WTC11 (cell line): Measurements from ENCODE around the gene ARHGEF37. TPM values are rescaled to one million over a fixed set of nuclear protein-coding genes. Genes with fewer than 3 reads are reported as not detected.

Experiments
- ATAC-seq: fragments of 200-7000 bp; cut with Tn5 transposase; 2 replicates; pipeline ENCODE4 v1.10.0; 2021; ENCODE audit warnings: mild to moderate bottlenecking, moderate library complexity
- CTCF ChIA-PET: fragments of 300-600 bp; sonication (Branson Sonifier 250); formaldehyde crosslinking; loops from one replicate; lab custom pipeline; 2021; ENCODE audit warnings: antibody characterized with exemption; lab: Charles Lee
- POLR2A ChIA-PET: fragments of 350-600 bp; sonication (Branson Sonifier 250); formaldehyde crosslinking; loops from one replicate; lab custom pipeline; 2021; ENCODE audit warnings: antibody characterized with exemption; lab: Charles Lee
- DNase-seq: peaks from one replicate; pipeline ENCODE4 v3.0.0; 2021; ENCODE audit warnings: low spot score
- H3K27ac Mint-ChIP-seq: 2 replicates; pipeline ENCODE4 v1.8.0; 2021; ENCODE audit warnings: mixed read lengths
- H3K27me3 Mint-ChIP-seq: 2 replicates; pipeline ENCODE4 v1.8.0; 2021; ENCODE audit warnings: low read depth, mild to moderate bottlenecking, moderate library complexity, mixed read lengths
- H3K36me3 Mint-ChIP-seq: 2 replicates; pipeline ENCODE4 v1.8.0; 2021; ENCODE audit warnings: mixed read lengths
- H3K4me1 Mint-ChIP-seq: 2 replicates; pipeline ENCODE4 v1.8.0; 2022; ENCODE audit warnings: mixed read lengths
- H3K4me3 Mint-ChIP-seq: 2 replicates; pipeline ENCODE4 v1.8.0; 2021; ENCODE audit warnings: mild to moderate bottlenecking, moderate library complexity, mixed read lengths
- H3K9me3 Mint-ChIP-seq: 2 replicates; pipeline ENCODE4 v1.8.0; 2021; ENCODE audit warnings: mixed read lengths
- CREM ChIP-seq: sonication (generic); formaldehyde crosslinking; IDR thresholded peaks from 2 replicates; pipeline ENCODE4 v1.8.1; 2022; ENCODE audit warnings: mild to moderate bottlenecking, missing genetic modification reagents, moderate library complexity
- FOXJ3 ChIP-seq: sonication (generic); formaldehyde crosslinking; IDR thresholded peaks from 2 replicates; pipeline ENCODE4 v1.9.0; 2021; ENCODE audit warnings: missing genetic modification reagents, mild to moderate bottlenecking, borderline replicate concordance
- GABPB1 ChIP-seq: sonication (generic); formaldehyde crosslinking; IDR thresholded peaks from 2 replicates; pipeline ENCODE4 v1.8.1; 2023; ENCODE audit warnings: mild to moderate bottlenecking, missing genetic modification reagents
- IRF2 ChIP-seq: sonication (generic); formaldehyde crosslinking; IDR thresholded peaks from 2 replicates; pipeline ENCODE4 v1.8.0; 2022; ENCODE audit warnings: low read depth, missing genetic modification reagents, borderline replicate concordance
- JAZF1 ChIP-seq: fragments of 250-450 bp; sonication (Bioruptor Pico); IDR thresholded peaks from 2 replicates; pipeline ENCODE4 v1.9.0; 2021; ENCODE audit warnings: moderate library complexity, mild to moderate bottlenecking, inconsistent platforms
- OVOL2 ChIP-seq: fragments of 250-450 bp; sonication (Bioruptor Pico); IDR thresholded peaks from 2 replicates; pipeline ENCODE4 v1.9.0; 2021; ENCODE audit warnings: mild to moderate bottlenecking, borderline replicate concordance
- RELA ChIP-seq: sonication (generic); formaldehyde crosslinking; IDR thresholded peaks from 2 replicates; pipeline ENCODE4 v1.8.1; 2022; ENCODE audit warnings: missing genetic modification reagents, mild to moderate bottlenecking, borderline replicate concordance
- ZBTB21 ChIP-seq: sonication (generic); formaldehyde crosslinking; IDR thresholded peaks from 2 replicates; pipeline ENCODE4 v1.8.1; 2023; ENCODE audit warnings: mild to moderate bottlenecking, missing genetic modification reagents, borderline replicate concordance
- ZNF232 ChIP-seq: sonication (generic); formaldehyde crosslinking; IDR thresholded peaks from 2 replicates; pipeline ENCODE4 v1.8.0; 2022; ENCODE audit warnings: mild to moderate bottlenecking, missing genetic modification reagents
- ZNF263 ChIP-seq: sonication (generic); formaldehyde crosslinking; IDR thresholded peaks from 2 replicates; pipeline ENCODE4 v1.8.1; 2022; ENCODE audit warnings: low read depth, mild to moderate bottlenecking, moderate library complexity, missing genetic modification reagents
- ZNF416 ChIP-seq: fragments of 250-450 bp; sonication (Bioruptor Pico); IDR thresholded peaks from 2 replicates; pipeline ENCODE4 v1.9.0; 2021; ENCODE audit warnings: mild to moderate bottlenecking, inconsistent platforms
- ZNF423 ChIP-seq: fragments of 250-450 bp; sonication (Bioruptor Pico); IDR thresholded peaks from 2 replicates; pipeline ENCODE4 v2.1.2; 2022; ENCODE audit warnings: mild to moderate bottlenecking, moderate library complexity
- total RNA-seq: library from RNA; stranded (reverse); gene quantifications from 3 replicates; pipeline ENCODE4 v1.2.3, GENCODE V29; 2021
- TF ChIP-seq, protein P1 (sequence below): sonication (generic); formaldehyde crosslinking; IDR thresholded peaks from 2 replicates; pipeline ENCODE4 v1.8.0; 2023; ENCODE audit warnings: missing genetic modification reagents, mild to moderate bottlenecking, borderline replicate concordance
- TF ChIP-seq, protein P2 (sequence below): sonication (generic); formaldehyde crosslinking; IDR thresholded peaks from 2 replicates; pipeline ENCODE4 v1.8.1; 2023; ENCODE audit warnings: mild to moderate bottlenecking, missing genetic modification reagents, moderate library complexity
- TF ChIP-seq, protein P3 (sequence below): sonication (generic); formaldehyde crosslinking; IDR thresholded peaks from 2 replicates; pipeline ENCODE4 v1.8.0; 2022; ENCODE audit warnings: mild to moderate bottlenecking, missing genetic modification reagents
- TF ChIP-seq, protein P4 (sequence below): sonication (generic); formaldehyde crosslinking; IDR thresholded peaks from 2 replicates; pipeline ENCODE4 v1.8.1; 2023; ENCODE audit warnings: mild to moderate bottlenecking, missing genetic modification reagents
- TF ChIP-seq, protein P5 (sequence below): sonication (generic); formaldehyde crosslinking; IDR thresholded peaks from 2 replicates; pipeline ENCODE4 v1.8.0; 2022; ENCODE audit warnings: mild to moderate bottlenecking, missing genetic modification reagents

ARHGEF37 gene
- total RNA-seq, 1 experiment from 2014 or later = 1.1 TPM

DNA sequence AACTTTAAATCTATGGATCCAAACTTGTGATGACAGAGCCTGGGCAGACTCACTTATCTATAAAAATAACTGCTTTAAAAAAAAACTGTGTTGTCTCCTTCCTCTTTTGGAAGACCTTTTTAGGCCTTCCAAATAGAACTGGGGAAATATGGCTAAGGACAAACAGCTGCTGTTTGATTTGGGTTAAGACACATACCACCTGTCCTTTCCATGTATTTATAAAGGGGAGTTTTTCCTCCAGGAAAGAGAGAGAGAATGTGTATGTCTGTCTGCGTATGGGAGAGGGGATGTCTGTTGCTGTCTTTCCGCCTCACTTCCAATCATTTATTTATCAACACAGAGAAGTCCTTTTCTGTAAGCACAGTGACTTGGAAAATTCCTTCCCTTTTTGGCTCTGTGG lies 2.8 kb downstream of the ARHGEF37 start (continued):
- TF ChIP-seq, protein P1, sequence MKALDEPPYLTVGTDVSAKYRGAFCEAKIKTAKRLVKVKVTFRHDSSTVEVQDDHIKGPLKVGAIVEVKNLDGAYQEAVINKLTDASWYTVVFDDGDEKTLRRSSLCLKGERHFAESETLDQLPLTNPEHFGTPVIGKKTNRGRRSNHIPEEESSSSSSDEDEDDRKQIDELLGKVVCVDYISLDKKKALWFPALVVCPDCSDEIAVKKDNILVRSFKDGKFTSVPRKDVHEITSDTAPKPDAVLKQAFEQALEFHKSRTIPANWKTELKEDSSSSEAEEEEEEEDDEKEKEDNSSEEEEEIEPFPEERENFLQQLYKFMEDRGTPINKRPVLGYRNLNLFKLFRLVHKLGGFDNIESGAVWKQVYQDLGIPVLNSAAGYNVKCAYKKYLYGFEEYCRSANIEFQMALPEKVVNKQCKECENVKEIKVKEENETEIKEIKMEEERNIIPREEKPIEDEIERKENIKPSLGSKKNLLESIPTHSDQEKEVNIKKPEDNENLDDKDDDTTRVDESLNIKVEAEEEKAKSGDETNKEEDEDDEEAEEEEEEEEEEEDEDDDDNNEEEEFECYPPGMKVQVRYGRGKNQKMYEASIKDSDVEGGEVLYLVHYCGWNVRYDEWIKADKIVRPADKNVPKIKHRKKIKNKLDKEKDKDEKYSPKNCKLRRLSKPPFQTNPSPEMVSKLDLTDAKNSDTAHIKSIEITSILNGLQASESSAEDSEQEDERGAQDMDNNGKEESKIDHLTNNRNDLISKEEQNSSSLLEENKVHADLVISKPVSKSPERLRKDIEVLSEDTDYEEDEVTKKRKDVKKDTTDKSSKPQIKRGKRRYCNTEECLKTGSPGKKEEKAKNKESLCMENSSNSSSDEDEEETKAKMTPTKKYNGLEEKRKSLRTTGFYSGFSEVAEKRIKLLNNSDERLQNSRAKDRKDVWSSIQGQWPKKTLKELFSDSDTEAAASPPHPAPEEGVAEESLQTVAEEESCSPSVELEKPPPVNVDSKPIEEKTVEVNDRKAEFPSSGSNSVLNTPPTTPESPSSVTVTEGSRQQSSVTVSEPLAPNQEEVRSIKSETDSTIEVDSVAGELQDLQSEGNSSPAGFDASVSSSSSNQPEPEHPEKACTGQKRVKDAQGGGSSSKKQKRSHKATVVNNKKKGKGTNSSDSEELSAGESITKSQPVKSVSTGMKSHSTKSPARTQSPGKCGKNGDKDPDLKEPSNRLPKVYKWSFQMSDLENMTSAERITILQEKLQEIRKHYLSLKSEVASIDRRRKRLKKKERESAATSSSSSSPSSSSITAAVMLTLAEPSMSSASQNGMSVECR (CRISPR knock-in tag) = no peak

DNA sequence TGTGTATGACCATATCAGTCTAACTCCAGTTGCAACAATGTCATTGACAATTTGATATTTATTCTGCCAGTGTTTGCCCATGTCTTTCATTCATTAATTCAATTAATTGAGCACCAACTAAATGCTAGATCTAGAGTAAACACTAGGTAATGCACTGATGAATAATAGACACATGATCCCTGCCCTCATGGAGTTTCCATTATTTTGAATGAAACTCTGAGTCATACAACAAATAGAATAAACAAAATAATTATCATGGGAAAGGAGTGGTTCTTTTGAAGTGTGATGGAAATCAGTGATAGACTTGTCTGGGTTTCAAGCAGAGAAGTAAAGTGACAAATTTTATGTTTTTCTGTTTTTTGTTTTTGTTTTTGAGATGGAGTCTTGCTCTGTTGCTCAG lies 4.6 kb downstream of the ARHGEF37 start:
- H3K4me1 Mint-ChIP-seq = peaks cover 12% of the 10 kb centered on the region
- no peak for DNase-seq
- H3K27ac Mint-ChIP-seq = no peak overlapping the region
- ChIA-PET CTCF (no interaction called here), POLR2A (no interaction called here)
- no peak for ATAC-seq
- no peak overlapping the region for H3K4me3 Mint-ChIP-seq
- H3K9me3 Mint-ChIP-seq = no peaks in the 10 kb centered on the region
- H3K27me3 Mint-ChIP-seq = peaks cover 11% of the 10 kb centered on the region
- TF ChIP-seq ZNF263 (CRISPR knock-in tag) = no peak
- TF ChIP-seq, protein P2, sequence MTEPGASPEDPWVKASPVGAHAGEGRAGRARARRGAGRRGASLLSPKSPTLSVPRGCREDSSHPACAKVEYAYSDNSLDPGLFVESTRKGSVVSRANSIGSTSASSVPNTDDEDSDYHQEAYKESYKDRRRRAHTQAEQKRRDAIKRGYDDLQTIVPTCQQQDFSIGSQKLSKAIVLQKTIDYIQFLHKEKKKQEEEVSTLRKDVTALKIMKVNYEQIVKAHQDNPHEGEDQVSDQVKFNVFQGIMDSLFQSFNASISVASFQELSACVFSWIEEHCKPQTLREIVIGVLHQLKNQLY (CRISPR knock-in tag) = no peak
- no peak for TF ChIP-seq ZNF232 (CRISPR knock-in tag)
- no peaks in the 10 kb centered on the region for H3K36me3 Mint-ChIP-seq

DNA sequence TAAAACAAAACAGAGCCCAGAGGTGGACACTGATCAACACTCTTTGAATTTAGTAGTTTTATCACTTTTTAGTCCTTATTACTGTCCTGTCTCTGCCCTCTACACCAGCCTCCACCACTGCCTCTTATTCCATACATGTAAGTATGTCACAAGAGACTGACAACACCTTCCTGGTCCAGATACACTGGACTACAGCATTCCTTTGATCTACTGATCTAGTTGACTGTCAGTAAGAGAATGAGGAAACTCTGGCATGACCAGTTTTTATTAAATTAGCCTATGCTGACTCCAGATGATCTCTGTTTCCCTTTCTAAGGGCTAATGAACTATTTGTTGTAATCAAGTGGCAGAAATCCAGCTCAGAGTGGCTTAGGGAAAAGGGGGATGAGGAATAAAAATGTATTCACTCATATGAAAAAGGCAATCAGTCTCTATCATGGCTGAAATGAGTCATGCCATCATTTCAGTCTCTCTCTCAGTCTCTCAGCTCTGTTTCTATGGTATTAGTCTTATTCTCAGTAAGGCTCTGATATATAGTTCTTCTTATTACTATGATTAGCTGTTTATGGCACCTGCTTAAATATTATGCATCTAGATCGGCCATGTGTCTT lies 5.5 kb downstream of the ARHGEF37 start:
- no peak for DNase-seq
- POLR2A ChIA-PET = no interaction called here
- TF ChIP-seq ZBTB21 (CRISPR knock-in tag) (no peak), FOXJ3 (CRISPR knock-in tag) (no peak), GABPB1 (no peak), JAZF1 (no peak), ZNF423 (CRISPR knock-in tag) (no peak), ZNF416 (no peak), CREM (CRISPR knock-in tag) (no peak), IRF2 (CRISPR knock-in tag) (no peak), OVOL2 (CRISPR knock-in tag) (no peak), RELA (CRISPR knock-in tag) (no peak)
- TF ChIP-seq, protein P3, sequence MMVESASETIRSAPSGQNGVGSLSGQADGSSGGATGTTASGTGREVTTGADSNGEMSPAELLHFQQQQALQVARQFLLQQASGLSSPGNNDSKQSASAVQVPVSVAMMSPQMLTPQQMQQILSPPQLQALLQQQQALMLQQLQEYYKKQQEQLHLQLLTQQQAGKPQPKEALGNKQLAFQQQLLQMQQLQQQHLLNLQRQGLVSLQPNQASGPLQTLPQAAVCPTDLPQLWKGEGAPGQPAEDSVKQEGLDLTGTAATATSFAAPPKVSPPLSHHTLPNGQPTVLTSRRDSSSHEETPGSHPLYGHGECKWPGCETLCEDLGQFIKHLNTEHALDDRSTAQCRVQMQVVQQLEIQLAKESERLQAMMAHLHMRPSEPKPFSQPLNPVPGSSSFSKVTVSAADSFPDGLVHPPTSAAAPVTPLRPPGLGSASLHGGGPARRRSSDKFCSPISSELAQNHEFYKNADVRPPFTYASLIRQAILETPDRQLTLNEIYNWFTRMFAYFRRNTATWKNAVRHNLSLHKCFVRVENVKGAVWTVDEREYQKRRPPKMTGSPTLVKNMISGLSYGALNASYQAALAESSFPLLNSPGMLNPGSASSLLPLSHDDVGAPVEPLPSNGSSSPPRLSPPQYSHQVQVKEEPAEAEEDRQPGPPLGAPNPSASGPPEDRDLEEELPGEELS (CRISPR knock-in tag) = no peak
- TF ChIP-seq, protein P4, sequence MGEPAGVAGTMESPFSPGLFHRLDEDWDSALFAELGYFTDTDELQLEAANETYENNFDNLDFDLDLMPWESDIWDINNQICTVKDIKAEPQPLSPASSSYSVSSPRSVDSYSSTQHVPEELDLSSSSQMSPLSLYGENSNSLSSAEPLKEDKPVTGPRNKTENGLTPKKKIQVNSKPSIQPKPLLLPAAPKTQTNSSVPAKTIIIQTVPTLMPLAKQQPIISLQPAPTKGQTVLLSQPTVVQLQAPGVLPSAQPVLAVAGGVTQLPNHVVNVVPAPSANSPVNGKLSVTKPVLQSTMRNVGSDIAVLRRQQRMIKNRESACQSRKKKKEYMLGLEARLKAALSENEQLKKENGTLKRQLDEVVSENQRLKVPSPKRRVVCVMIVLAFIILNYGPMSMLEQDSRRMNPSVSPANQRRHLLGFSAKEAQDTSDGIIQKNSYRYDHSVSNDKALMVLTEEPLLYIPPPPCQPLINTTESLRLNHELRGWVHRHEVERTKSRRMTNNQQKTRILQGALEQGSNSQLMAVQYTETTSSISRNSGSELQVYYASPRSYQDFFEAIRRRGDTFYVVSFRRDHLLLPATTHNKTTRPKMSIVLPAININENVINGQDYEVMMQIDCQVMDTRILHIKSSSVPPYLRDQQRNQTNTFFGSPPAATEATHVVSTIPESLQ = no peak
- TF ChIP-seq, protein P5, sequence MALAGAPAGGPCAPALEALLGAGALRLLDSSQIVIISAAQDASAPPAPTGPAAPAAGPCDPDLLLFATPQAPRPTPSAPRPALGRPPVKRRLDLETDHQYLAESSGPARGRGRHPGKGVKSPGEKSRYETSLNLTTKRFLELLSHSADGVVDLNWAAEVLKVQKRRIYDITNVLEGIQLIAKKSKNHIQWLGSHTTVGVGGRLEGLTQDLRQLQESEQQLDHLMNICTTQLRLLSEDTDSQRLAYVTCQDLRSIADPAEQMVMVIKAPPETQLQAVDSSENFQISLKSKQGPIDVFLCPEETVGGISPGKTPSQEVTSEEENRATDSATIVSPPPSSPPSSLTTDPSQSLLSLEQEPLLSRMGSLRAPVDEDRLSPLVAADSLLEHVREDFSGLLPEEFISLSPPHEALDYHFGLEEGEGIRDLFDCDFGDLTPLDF (CRISPR knock-in tag) = no peak
- TF ChIP-seq, all 79 proteins: peak for 0
- ATAC-seq = no peak
- Mint-ChIP-seq H3K27ac (no peak overlapping the region), H3K36me3 (no peaks in the 10 kb centered on the region), H3K4me1 (peaks cover 8% of the 10 kb centered on the region), H3K9me3 (no peaks in the 10 kb centered on the region), H3K27me3 (peaks cover 4% of the 10 kb centered on the region), H3K4me3 (no peak overlapping the region)
- CTCF ChIA-PET = no interaction called here
